Pancreas (tissue), 10 donors: ENCODE results near the gene MED26. TPM values are rescaled to one million over a fixed set of nuclear protein-coding genes. Genes with fewer than 3 reads are reported as not detected.

Source experiments
- ATAC-seq, 4 donors: fragments of 200-7000 bp; cut with Tn5 transposase; one replicate each; pipeline versions ENCODE4 v1.8.0 to v1.9.1; 2020; ENCODE audit warnings: mild to moderate bottlenecking in 4 of 4, moderate library complexity in 4 of 4
- DNase-seq, 6 donors: peaks; one replicate each; pipeline ENCODE4 v3.0.0-alpha.2; 2020
- FAIRE-seq: peaks from 2 replicates; lab custom pipeline; 2012; peaks lifted over from hg19 to GRCh38; lab: Jason Lieb, UNC
- H3K27ac ChIP-seq, 4 donors: fragments of 200-600 bp; sonication (generic); 1 replicate in 3 of 4; 2 replicates in 1 of 4; pipeline versions ENCODE4 v1.5.0 to v1.8.0; 2020
- H3K27me3 ChIP-seq, 4 donors: fragments of 200-600 bp; one replicate each; pipeline ENCODE4 v1.8.0; 2021
- H3K36me3 ChIP-seq, 3 donors: fragments of 200-600 bp; sonication (generic) in 1 of 3; one replicate each; pipeline versions ENCODE4 v1.5.0 to v1.8.0; 2020 to 2021
- H3K4me1 ChIP-seq, 3 donors: fragments of 200-600 bp; one replicate each; pipeline ENCODE4 v1.8.0; 2021
- H3K4me3 ChIP-seq, 4 donors: fragments of 200-600 bp; sonication (generic) in 2 of 4; one replicate each; pipeline versions ENCODE4 v1.5.0 to v1.8.0; 2020 to 2021
- H3K9me3 ChIP-seq, 4 donors: fragments of 200-600 bp; one replicate each; pipeline ENCODE4 v1.8.0; 2021
- WGBS, 2 donors: extraction: QIAGEN DNeasy Blood & Tissue Kit; methylation state at CpG; one replicate each; pipeline ENCODE4 v1.1.7; 2013; 5-methylcytosine and 5-hydroxymethylcytosine counted together
- intact Hi-C, 3 donors: fragments of 100-400 bp; cut with DNase I; formaldehyde crosslinking; loops; one replicate each; pipeline versions ENCODE4 v1.11.1 to v1.14.2; 2022
- polyA plus RNA-seq, 2 donors: library from polyadenylated mRNA; stranded (reverse); fragments of 200-250 nt; gene quantifications; one replicate each; pipeline ENCODE4 v1.2.3, GENCODE V29; 2013
- total RNA-seq, 6 donors: library from RNA; stranded (reverse); fragmentation: NEBNext Ultra II Directional in 4 of 6; extraction: Animal tissue kit (Norgen Biotek cat#: 25700) in 4 of 6; gene quantifications; one replicate each; pipeline versions ENCODE4 v1.2.1 to v1.2.4, GENCODE V29; 2021 to 2023
- TF ChIP-seq, protein P1 (sequence below), 4 donors: fragments of 200-600 bp; sonication (generic) in 3 of 4; IDR thresholded peaks; one replicate each; pipeline versions ENCODE4 v1.5.0 to v1.8.0; 2021; ENCODE audit warnings: antibody characterized with exemption in 4 of 4
- donor health status: healthy with polysubstance abuse.
- donor health status: DM: no; HTN: no; CAD: no; lungs with moderate emphysema.
- donor health status: DM: no; HTN: no; CAD: no.
- donor health status: control.
- donor health status: control.
- donor health status: Bipolar disorder and iron deficiency.
- donor health status: DM: yes; HTN: yes; CAD: no.
- donor health status: DM: no; HTN: no; CAD: no.
- donor health status: DM: no; HTN: no; CAD: no.
- donor health status: DM: yes; HTN: yes; CAD: no.

MED26 gene
- total and polyA plus RNA-seq, 8 donors: 3.7 to 7.1 (median 4.0) TPM

DNA sequence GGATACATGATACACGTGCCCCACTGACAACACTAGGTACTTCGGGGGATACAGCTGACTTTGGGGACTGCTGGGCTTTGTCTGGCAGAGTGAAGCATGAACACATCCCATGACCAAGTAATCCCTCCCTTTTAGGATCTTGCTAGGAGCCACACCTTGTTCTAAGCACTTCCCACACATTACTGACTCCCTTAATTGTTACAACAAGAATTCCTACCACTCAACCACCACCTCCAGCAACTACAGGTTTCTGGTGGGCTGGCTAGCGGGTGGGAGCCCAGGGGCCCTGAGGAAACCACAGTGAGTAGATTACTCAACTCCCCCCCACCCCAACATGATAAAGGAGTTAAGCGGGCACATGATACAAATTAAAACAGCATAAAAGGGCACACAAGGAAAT lies 48.6 kb downstream of the MED26 start:
- FAIRE-seq (no peak), ATAC-seq (no peak), DNase-seq (no peak)
- WGBS, 2 donors: 84 to 88% methylated on average over 4 of the region's 4 CpGs
- H3K9me3 ChIP-seq: no peaks in the 10 kb centered on the region
- no peak overlapping the region for H3K27ac ChIP-seq
- intact Hi-C loops: loop anchor here in 2 of 3 donors (10.0 kb wide), 1 partner anchor 45 kb away; the partner anchor contains the start of gene MED26 (in 2 of the 2)
- H3K36me3 ChIP-seq: peaks cover 0 to 16% (median 5%) of the 10 kb centered on the region in 3 donors
- H3K4me3 ChIP-seq: no peak overlapping the region
- H3K27me3 ChIP-seq: no peaks in the 10 kb centered on the region
- TF ChIP-seq, protein P1, sequence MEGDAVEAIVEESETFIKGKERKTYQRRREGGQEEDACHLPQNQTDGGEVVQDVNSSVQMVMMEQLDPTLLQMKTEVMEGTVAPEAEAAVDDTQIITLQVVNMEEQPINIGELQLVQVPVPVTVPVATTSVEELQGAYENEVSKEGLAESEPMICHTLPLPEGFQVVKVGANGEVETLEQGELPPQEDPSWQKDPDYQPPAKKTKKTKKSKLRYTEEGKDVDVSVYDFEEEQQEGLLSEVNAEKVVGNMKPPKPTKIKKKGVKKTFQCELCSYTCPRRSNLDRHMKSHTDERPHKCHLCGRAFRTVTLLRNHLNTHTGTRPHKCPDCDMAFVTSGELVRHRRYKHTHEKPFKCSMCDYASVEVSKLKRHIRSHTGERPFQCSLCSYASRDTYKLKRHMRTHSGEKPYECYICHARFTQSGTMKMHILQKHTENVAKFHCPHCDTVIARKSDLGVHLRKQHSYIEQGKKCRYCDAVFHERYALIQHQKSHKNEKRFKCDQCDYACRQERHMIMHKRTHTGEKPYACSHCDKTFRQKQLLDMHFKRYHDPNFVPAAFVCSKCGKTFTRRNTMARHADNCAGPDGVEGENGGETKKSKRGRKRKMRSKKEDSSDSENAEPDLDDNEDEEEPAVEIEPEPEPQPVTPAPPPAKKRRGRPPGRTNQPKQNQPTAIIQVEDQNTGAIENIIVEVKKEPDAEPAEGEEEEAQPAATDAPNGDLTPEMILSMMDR (IDR thresholded peaks at IDR 0.05): no peak
- H3K4me1 ChIP-seq: peaks cover 14 to 32% (median 15%) of the 10 kb centered on the region in 3 donors

DNA sequence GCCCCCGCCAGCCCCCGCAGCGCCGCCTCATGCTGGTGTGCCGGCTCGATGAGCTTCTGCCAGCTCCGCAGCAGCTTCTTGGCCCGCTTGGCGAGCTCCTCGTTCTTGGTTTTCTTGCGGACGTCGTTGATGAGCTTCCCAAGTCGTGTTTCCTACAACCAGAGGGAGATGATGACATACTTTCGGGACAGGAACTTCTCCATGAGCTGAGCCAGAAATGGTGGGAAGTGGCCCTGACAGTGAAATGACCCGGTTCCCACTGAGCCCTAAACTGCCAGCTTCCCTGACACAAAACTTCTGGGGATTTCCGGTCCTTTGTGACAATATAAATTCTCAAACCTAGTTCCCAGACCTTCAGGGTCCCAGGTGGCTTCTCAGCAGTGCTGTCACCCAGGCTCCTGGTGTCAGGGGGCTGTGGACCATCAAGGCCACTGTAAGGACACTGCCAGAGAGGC lies 50.4 kb downstream of the MED26 start:
- no peaks in the 10 kb centered on the region for H3K9me3 ChIP-seq
- H3K4me3 ChIP-seq: no peak overlapping the region
- DNase-seq: no peak
- no peak for ATAC-seq
- FAIRE-seq: no peak
- intact Hi-C loops: loop anchor here in 2 of 3 donors (10.0 kb wide), 1 partner anchor 47 kb away; the partner anchor contains the start of gene MED26 (in 2 of the 2)
- TF ChIP-seq, protein P1 (IDR thresholded peaks at IDR 0.05): no peak
- H3K4me1 ChIP-seq: peaks cover 19 to 33% (median 26%) of the 10 kb centered on the region in 3 donors
- no peak overlapping the region for H3K27ac ChIP-seq
- H3K36me3 ChIP-seq: peaks cover 0 to 16% (median 5%) of the 10 kb centered on the region in 3 donors
- 85 to 87% methylated on average over 17 of the region's 17 CpGs for WGBS, 2 donors
- H3K27me3 ChIP-seq: no peaks in the 10 kb centered on the region

DNA sequence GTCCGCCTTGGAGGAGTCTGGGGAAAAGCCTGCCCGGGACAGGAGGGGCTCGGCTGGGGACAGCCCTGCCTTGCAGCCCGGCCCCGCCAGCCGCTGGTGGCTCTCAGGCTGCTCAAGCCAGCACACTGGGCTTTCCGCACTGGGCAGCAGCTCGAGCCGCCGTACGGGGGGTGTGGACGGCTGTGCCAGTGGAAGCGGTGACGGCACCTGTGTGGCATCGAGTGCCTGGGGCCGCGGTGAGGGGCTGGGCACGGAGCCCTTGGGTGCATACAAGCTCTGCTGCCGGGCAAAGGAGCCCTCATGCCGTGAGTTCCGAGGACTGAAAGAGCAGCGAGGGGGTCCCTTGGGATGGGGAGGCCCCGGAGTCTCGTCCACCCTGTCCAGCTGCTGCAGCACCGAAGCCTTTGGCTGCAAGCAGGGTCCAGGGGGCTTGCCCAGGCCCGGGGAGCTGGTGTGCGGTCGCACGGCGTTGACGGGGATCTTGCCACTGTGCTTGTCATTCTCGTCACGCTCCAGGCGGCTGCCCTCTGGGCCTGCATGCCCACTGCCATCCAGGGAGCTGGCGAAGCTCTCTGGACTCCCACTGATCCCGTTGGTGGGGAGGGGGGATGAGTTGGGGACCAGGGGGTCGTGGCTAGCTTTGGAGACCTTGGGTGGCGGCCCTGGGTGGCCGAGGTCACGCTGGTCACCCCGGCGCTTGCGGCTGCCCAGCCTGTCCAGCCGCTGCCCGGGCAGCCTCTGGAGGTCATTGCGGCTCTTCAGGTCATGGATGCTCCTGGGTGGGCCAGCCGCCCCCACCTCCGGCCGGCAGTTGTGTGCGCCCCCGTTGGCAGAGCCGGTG lies 51.1 kb downstream of the MED26 start:
- Histone ChIP-seq H3K4me1 (peaks cover 17 to 28% (median 22%) of the 10 kb centered on the region in 3 donors), H3K9me3 (no peaks in the 10 kb centered on the region), H3K36me3 (peaks cover 0 to 16% (median 5%) of the 10 kb centered on the region in 3 donors), H3K27ac (no peak overlapping the region), H3K27me3 (no peaks in the 10 kb centered on the region), H3K4me3 (no peak overlapping the region)
- 90 to 93% methylated on average over 48 to 52 of the region's 52 CpGs for WGBS, 2 donors
- intact Hi-C loops: loop anchor here in 2 of 3 donors (10.0 kb wide), 1 partner anchor 48 kb away; the partner anchor contains the start of gene MED26 (in 2 of the 2)
- DNase-seq (no peak), ATAC-seq (no peak), FAIRE-seq (no peak)
- TF ChIP-seq, protein P1 (IDR thresholded peaks at IDR 0.05): no peak

DNA sequence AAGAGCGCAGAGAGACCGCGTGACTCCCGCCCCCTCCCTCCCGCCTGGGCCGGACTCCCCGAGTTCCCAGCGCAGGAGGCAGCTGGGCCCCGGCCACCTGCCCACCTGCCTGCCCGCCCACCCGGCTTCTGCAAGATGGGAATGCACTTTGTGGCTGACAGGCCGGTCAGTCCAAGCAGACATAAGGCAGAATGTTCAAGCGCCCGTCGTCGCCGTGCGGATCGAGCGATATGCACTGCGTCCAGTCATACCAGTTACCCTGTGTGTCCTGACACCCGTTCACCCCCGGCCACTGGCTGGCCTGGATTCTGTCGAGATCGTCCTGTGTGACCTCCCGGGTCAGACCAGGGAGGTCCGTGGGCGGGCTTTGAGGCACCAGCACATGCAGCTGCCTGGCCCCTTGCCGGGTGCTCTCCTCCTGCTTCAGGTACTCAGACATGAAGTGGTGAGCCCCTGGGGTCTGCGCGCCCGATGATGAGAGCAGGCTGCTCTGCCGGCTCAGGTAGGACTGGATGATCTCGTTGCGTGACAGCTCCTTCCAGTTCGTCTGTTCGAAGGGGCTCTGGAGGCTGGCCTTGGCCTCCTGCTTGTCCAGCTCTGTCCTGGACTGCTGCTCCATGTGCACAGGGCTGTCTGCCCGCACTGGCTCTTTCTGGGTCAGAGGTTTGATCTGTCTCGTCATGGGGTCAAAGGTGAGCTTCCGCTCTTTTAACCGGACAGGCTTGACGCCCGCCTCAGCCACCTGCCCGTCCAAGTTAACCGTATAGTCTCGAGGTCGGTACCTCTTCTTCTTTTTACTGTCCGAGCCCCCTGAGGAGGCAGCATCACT lies 51.9 kb downstream of the MED26 start:
- FAIRE-seq (no peak), DNase-seq (no peak), ATAC-seq (no peak)
- Histone ChIP-seq H3K27me3 (no peaks in the 10 kb centered on the region), H3K4me1 (peaks cover 10 to 24% (median 17%) of the 10 kb centered on the region in 3 donors), H3K27ac (no peak overlapping the region), H3K4me3 (no peak overlapping the region), H3K9me3 (no peaks in the 10 kb centered on the region), H3K36me3 (peaks cover 0 to 16% (median 5%) of the 10 kb centered on the region in 3 donors)
- TF ChIP-seq, protein P1 (IDR thresholded peaks at IDR 0.05): no peak
- 85 to 87% methylated on average over 48 of the region's 48 CpGs for WGBS, 2 donors
- intact Hi-C loops: loop anchor here in 2 of 3 donors (10.0 kb wide), 1 partner anchor 49 kb away; the partner anchor contains the start of gene MED26 (in 2 of the 2)
